GM21423 (cell line): ENCODE data around the gene RPTOR.

Source experiments
- ATAC-seq: cut with Tn5 transposase; IDR thresholded peaks from one replicate; pipeline ENCODE4 v1.9.1; 2021; ENCODE audit warnings: mild to moderate bottlenecking, moderate library complexity; ENCODE audit not compliant: unreplicated experiment

The RPTOR gene

GRCh38 chr17:80984749-80985148, 440.1 kb downstream of the RPTOR start:
- ATAC-seq = no peak

GRCh38 chr17:80986046-80986445, 441.4 kb downstream of the RPTOR start:
- ATAC-seq = no peak

GRCh38 chr17:80986816-80987475, 442.3 kb downstream of the RPTOR start:
- no peak for ATAC-seq

- ATAC-seq = no peak
Observed at GRCh38 chr17:80987941-80988461, 443.4 kb downstream of the RPTOR start.

- no peak for ATAC-seq
Observed at GRCh38 chr17:80989586-80989913, 444.9 kb downstream of the RPTOR start.

- no peak for ATAC-seq
Observed at GRCh38 chr17:80990921-80991644, 446.4 kb downstream of the RPTOR start.

- peak; percentile 48 for ATAC-seq
Observed at GRCh38 chr17:80991645-80992076, 447.0 kb downstream of the RPTOR start, which contains the start of gene CHMP6. TSS of gene CHMP6 (plus strand) at chr17:80991841. CDS start at chr17:80991919, 78 bp downstream.

- peak; percentile 14 for ATAC-seq
Observed at GRCh38 chr17:80992077-80992947, 447.7 kb downstream of the RPTOR start.

GRCh38 chr17:80992948-80993624, 448.4 kb downstream of the RPTOR start:
- no peak for ATAC-seq

GRCh38 chr17:80995131-80995530, 450.5 kb downstream of the RPTOR start:
- no peak for ATAC-seq

GRCh38 chr17:80996422-80997305, 452.0 kb downstream of the RPTOR start:
- no peak for ATAC-seq

- no peak for ATAC-seq
Observed at GRCh38 chr17:80997424-80998117, 452.9 kb downstream of the RPTOR start.

GRCh38 chr17:80998118-80998747, 453.6 kb downstream of the RPTOR start:
- ATAC-seq = no peak

- no peak for ATAC-seq
Observed at GRCh38 chr17:80998748-80999535, 454.3 kb downstream of the RPTOR start.

GRCh38 chr17:80999536-81000333, 455.1 kb downstream of the RPTOR start:
- no peak for ATAC-seq

- ATAC-seq = no peak
Observed at GRCh38 chr17:81000334-81000630, 455.6 kb downstream of the RPTOR start.

GRCh38 chr17:81000631-81001357, 456.2 kb downstream of the RPTOR start:
- ATAC-seq = no peak
